SK-N-SH treated with all-trans-retinoic acid at 6 μM for 48 hours (cell line): ENCODE data around the gene MYO15B.

Experiments
- ATAC-seq: fragments of 200-7000 bp; cut with Tn5 transposase; 3 replicates; pipeline ENCODE4 v1.9.1; 2020; ENCODE audit warnings: mild to moderate bottlenecking, moderate library complexity
- ARNTL ChIP-seq: fragments of 450-650 bp; formaldehyde crosslinking; IDR thresholded peaks from 2 replicates; pipeline ENCODE4 v1.5.0; 2020; ENCODE audit warnings: low read depth, mild to moderate bottlenecking, moderate library complexity, borderline replicate concordance
- BACH2 ChIP-seq: fragments of 250-450 bp; sonication (Bioruptor Pico); IDR thresholded peaks from 2 replicates; pipeline ENCODE4 v1.9.0; 2021; ENCODE audit warnings: mild to moderate bottlenecking, borderline replicate concordance
- CREB5 ChIP-seq: fragments of 250-450 bp; sonication (Bioruptor Pico); IDR thresholded peaks from 2 replicates; pipeline ENCODE4 v1.5.1; 2020; ENCODE audit warnings: low read depth, mild to moderate bottlenecking, moderate library complexity
- CSDC2 ChIP-seq: fragments of 250-450 bp; sonication (Bioruptor Pico); IDR thresholded peaks from 2 replicates; pipeline ENCODE4 v1.5.0; 2020; ENCODE audit warnings: mild to moderate bottlenecking, moderate library complexity
- ESRRG ChIP-seq: fragments of 250-450 bp; sonication (Bioruptor Pico); IDR thresholded peaks from 2 replicates; pipeline ENCODE4 v1.6.1; 2021; ENCODE audit warnings: mild to moderate bottlenecking
- GLIS3 ChIP-seq: fragments of 250-450 bp; sonication (Bioruptor Pico); IDR thresholded peaks from 2 replicates; pipeline ENCODE4 v1.5.0; 2020; ENCODE audit warnings: mild to moderate bottlenecking, moderate library complexity
- ISL1 ChIP-seq: fragments of 250-450 bp; sonication (Bioruptor Pico); IDR thresholded peaks from 2 replicates; pipeline ENCODE4 v2.1.2; 2022; ENCODE audit warnings: mild to moderate bottlenecking, moderate library complexity
- PATZ1 ChIP-seq: fragments of 250-450 bp; sonication (Bioruptor Pico); IDR thresholded peaks from 2 replicates; pipeline ENCODE4 v1.8.0; 2020; ENCODE audit warnings: mild to moderate bottlenecking, moderate library complexity, borderline replicate concordance
- POU6F1 ChIP-seq: fragments of 250-450 bp; sonication (Bioruptor Pico); IDR thresholded peaks from 2 replicates; pipeline ENCODE4 v1.8.0; 2021; ENCODE audit warnings: low read depth, mild to moderate bottlenecking, moderate library complexity, borderline replicate concordance
- PPARA ChIP-seq: fragments of 250-450 bp; sonication (Bioruptor Pico); IDR thresholded peaks from 2 replicates; pipeline ENCODE4 v1.5.0; 2020; ENCODE audit warnings: mild to moderate bottlenecking, borderline replicate concordance
- RARB ChIP-seq: fragments of 250-450 bp; sonication (Bioruptor Pico); IDR thresholded peaks from 2 replicates; pipeline ENCODE4 v1.8.0; 2021; ENCODE audit warnings: mild to moderate bottlenecking, moderate library complexity
- SNAI2 ChIP-seq: fragments of 250-450 bp; sonication (Bioruptor Pico); IDR thresholded peaks from 2 replicates; pipeline ENCODE4 v1.5.0; 2020; ENCODE audit warnings: mild to moderate bottlenecking, moderate library complexity
- TCF4 ChIP-seq: fragments of 250-450 bp; sonication (Bioruptor Pico); IDR thresholded peaks from 2 replicates; pipeline ENCODE4 v1.8.0; 2021; ENCODE audit warnings: mild to moderate bottlenecking, moderate library complexity, borderline replicate concordance
- TOX ChIP-seq: fragments of 250-450 bp; sonication (Bioruptor Pico); IDR thresholded peaks from 2 replicates; pipeline ENCODE4 v1.8.0; 2021; ENCODE audit warnings: mild to moderate bottlenecking, moderate library complexity, borderline replicate concordance
- TSHZ2 ChIP-seq: fragments of 250-450 bp; sonication (Bioruptor Pico); IDR thresholded peaks from 2 replicates; pipeline ENCODE4 v1.5.0; 2020; ENCODE audit warnings: mild to moderate bottlenecking, moderate library complexity
- ZFP3 ChIP-seq: fragments of 250-450 bp; sonication (Bioruptor Pico); IDR thresholded peaks from 2 replicates; pipeline ENCODE4 v1.5.0; 2020; ENCODE audit warnings: mild to moderate bottlenecking, moderate library complexity
- ZFP30 ChIP-seq: fragments of 450-650 bp; formaldehyde crosslinking; IDR thresholded peaks from 2 replicates; pipeline ENCODE4 v1.5.0; 2022; ENCODE audit warnings: mild to moderate bottlenecking, moderate library complexity
- ZNF70 ChIP-seq: fragments of 450-650 bp; formaldehyde crosslinking; IDR thresholded peaks from 2 replicates; pipeline ENCODE4 v1.5.0; 2020; ENCODE audit warnings: mild to moderate bottlenecking, moderate library complexity
- ZNF8 ChIP-seq: fragments of 450-650 bp; formaldehyde crosslinking; IDR thresholded peaks from 2 replicates; pipeline ENCODE4 v1.5.0; 2020; ENCODE audit warnings: mild to moderate bottlenecking, moderate library complexity
- TF ChIP-seq, protein P1 (sequence below): fragments of 250-450 bp; sonication (Bioruptor Pico); IDR thresholded peaks from 2 replicates; pipeline ENCODE4 v1.5.1; 2021; ENCODE audit warnings: mild to moderate bottlenecking, moderate library complexity

MYO15B gene

GRCh38 chr17:75571197-75571884, 16.3 kb upstream of the MYO15B start:
- TF ChIP-seq TOX = no peak
- no peak for TF ChIP-seq PATZ1 (CRISPR knock-in tag)
- TF ChIP-seq RARB (CRISPR knock-in tag) = no peak
- no peak for TF ChIP-seq ZFP30 (CRISPR knock-in tag)
- no peak for TF ChIP-seq ZNF70
- no peak for TF ChIP-seq GLIS3
- TF ChIP-seq ISL1 (CRISPR knock-in tag) = no peak
- TF ChIP-seq CSDC2 (CRISPR knock-in tag) = no peak
- no peak for TF ChIP-seq ARNTL (CRISPR knock-in tag)
- no peak for TF ChIP-seq ESRRG (CRISPR knock-in tag)
- TF ChIP-seq BACH2 (CRISPR knock-in tag) = no peak
- TF ChIP-seq, protein P1, sequence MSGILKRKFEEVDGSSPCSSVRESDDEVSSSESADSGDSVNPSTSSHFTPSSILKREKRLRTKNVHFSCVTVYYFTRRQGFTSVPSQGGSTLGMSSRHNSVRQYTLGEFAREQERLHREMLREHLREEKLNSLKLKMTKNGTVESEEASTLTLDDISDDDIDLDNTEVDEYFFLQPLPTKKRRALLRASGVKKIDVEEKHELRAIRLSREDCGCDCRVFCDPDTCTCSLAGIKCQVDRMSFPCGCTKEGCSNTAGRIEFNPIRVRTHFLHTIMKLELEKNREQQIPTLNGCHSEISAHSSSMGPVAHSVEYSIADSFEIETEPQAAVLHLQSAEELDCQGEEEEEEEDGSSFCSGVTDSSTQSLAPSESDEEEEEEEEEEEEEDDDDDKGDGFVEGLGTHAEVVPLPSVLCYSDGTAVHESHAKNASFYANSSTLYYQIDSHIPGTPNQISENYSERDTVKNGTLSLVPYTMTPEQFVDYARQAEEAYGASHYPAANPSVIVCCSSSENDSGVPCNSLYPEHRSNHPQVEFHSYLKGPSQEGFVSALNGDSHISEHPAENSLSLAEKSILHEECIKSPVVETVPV (CRISPR knock-in tag) = no peak
- TF ChIP-seq ZFP3 = no peak
- no peak for TF ChIP-seq POU6F1 (CRISPR knock-in tag)
- no peak for TF ChIP-seq TCF4 (CRISPR knock-in tag)
- TF ChIP-seq PPARA = no peak
- no peak for TF ChIP-seq CREB5 (CRISPR knock-in tag)
- TF ChIP-seq ZNF8 (CRISPR knock-in tag) = no peak
- TF ChIP-seq, all 23 proteins: peak for 0
- peak; percentile 33 for ATAC-seq

DNA sequence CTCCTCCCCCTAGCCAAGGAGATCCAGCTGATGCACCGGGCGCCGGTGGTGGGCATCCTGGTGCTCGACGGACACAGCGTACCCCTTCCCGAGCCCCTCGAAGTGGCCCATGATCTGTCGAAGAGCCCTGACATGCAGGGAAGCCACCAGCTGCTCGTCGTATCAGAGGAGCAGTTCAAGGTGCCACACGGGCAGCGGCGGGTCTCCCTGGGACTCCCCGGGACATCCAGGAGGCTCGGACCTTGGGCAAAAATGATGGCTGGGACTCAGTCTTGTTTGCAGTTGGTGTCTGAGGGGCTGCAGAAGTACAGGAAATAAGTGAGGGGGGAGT, 15.8 kb upstream of the MYO15B start:
- no peak for ATAC-seq
- TF ChIP-seq TOX (no peak), SNAI2 (CRISPR knock-in tag) (no peak), CSDC2 (CRISPR knock-in tag) (no peak), ZFP3 (no peak), TSHZ2 (CRISPR knock-in tag) (no peak), ZNF8 (CRISPR knock-in tag) (no peak)
- TF ChIP-seq, all 23 proteins: peak for 0

DNA sequence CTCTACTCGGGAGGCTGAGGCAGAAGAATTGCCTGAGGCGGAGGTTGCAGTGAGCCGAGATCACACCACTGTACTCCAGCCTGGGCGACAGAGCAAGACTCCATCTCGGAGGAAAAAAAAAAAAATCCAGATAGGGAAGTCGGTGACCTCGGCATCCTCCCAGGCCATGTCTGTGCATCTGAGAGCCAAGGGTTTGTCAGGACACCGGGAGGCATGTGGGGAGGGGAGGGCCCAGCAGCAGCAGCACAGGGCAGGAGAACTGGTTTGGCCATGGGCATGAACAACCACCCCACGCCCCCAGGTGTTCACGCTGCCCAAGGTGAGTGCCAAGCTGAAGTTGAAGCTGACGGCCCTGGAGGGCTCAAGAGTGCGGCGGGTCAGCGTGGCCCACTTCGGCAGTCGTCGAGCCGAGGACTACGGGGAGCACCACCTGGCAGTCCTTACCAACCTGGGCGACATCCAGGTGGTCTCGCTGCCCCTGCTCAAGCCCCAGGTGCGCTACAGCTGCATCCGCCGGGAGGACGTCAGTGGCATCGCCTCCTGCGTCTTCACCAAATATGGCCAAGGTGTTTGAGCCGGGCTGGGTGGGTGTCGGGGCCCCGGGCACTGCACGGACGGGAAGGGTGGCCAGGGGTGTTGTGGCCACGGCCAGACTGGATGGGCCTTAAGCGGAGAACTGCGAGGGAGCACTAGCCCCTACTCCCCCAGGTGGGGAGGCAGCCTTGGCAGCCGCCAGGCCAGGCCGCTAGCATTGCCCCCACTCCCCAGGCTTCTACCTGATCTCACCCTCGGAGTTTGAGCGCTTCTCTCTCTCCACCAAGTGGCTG, 14.7 kb upstream of the MYO15B start:
- no peak for TF ChIP-seq PPARA
- no peak for ATAC-seq
